OCI-LY3 (cell line): ENCODE results near the gene NPIPA3.

Experiments used
- EZH2phosphoT487 ChIP-seq: fragments of 200-600 bp; shearing (Covaris generic); IDR thresholded peaks from 2 replicates; pipeline ENCODE4 v1.6.1; 2018; ENCODE audit warnings: antibody characterized with exemption, mixed run types, low read depth
- TF ChIP-seq, protein P1 (sequence below): fragments of 200-600, 300-600 bp; sonication (generic); IDR thresholded peaks from 2 replicates; pipeline ENCODE4 v1.5.1; 2014; ENCODE audit warnings: antibody characterized with exemption, low read length, low read depth

DNA sequence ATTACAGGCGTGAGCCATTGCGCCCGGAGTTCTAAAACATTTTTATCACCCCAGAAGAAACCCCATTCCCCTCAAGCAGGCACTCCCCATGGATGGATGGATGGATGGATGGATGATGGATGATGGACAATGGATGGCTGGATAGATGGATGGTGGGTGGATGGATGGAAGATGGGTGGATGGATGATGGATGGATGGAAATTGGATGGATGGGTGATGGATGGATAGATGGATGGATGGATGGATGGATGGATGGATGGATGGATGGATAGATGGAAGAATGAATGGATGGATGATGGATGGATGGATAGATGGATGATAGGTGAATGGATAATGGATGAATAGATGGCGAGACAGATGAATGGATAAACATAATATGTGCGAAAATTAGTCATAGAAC is 25.6 kb upstream of the NPIPA3 start:
- TF ChIP-seq, protein P1, sequence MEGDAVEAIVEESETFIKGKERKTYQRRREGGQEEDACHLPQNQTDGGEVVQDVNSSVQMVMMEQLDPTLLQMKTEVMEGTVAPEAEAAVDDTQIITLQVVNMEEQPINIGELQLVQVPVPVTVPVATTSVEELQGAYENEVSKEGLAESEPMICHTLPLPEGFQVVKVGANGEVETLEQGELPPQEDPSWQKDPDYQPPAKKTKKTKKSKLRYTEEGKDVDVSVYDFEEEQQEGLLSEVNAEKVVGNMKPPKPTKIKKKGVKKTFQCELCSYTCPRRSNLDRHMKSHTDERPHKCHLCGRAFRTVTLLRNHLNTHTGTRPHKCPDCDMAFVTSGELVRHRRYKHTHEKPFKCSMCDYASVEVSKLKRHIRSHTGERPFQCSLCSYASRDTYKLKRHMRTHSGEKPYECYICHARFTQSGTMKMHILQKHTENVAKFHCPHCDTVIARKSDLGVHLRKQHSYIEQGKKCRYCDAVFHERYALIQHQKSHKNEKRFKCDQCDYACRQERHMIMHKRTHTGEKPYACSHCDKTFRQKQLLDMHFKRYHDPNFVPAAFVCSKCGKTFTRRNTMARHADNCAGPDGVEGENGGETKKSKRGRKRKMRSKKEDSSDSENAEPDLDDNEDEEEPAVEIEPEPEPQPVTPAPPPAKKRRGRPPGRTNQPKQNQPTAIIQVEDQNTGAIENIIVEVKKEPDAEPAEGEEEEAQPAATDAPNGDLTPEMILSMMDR = no peak
- TF ChIP-seq EZH2phosphoT487 = no peak
